A673 (cell line): ENCODE results near the gene ASB16.

Source experiments
- CTCF ChIP-seq: fragments of 300-800, 200-600 bp; sonication (generic); conservative IDR thresholded peaks from 2 replicates; pipeline ENCODE4 v1.5.1; 2017; ENCODE audit warnings: low read depth, mild to moderate bottlenecking, antibody characterized with exemption, low read length, moderate library complexity, mixed read lengths
- EZH2 ChIP-seq: fragments of 200-600 bp; sonication (generic); IDR thresholded peaks from 2 replicates; pipeline ENCODE4 v1.6.1; 2017; ENCODE audit warnings: borderline replicate concordance, low read depth, mild to moderate bottlenecking, mixed read lengths, antibody characterized with exemption, low read length; ENCODE audit not compliant: poor library complexity, severe bottlenecking

GRCh38 chr17:44207743-44208142 lies 37.2 kb downstream of the ASB16 start:
- TF ChIP-seq CTCF: no peak
- TF ChIP-seq EZH2: no peak
